Vagina (tissue), 2 donors: Measurements from ENCODE around the gene BCL6. TPM values are rescaled to one million over a fixed set of nuclear protein-coding genes. Genes with fewer than 3 reads are reported as not detected.

Experiments used
- DNase-seq, 2 donors: peaks; one replicate each; pipeline ENCODE4 v3.0.0-alpha.2; 2017; ENCODE audit errors: extremely low spot score in 2 of 2
- H3K27ac ChIP-seq: fragments of 200-600 bp; sonication (generic); one replicate; pipeline ENCODE4 v1.5.1; 2019
- H3K27me3 ChIP-seq: fragments of 200-600 bp; sonication (generic); one replicate; pipeline ENCODE4 v1.5.1; 2019
- H3K36me3 ChIP-seq, 2 donors: fragments of 200-600 bp; sonication (generic); one replicate each; pipeline ENCODE4 v1.5.1; 2017 to 2019
- H3K4me1 ChIP-seq: fragments of 200-600 bp; sonication (generic); one replicate; pipeline ENCODE4 v1.5.1; 2019
- H3K4me3 ChIP-seq, 2 donors: fragments of 200-600 bp; sonication (generic); 1 replicate in 1 of 2; 2 replicates in 1 of 2; pipeline ENCODE4 v1.5.1; 2016 to 2019
- H3K9me3 ChIP-seq: fragments of 200-600 bp; sonication (generic); one replicate; pipeline ENCODE4 v1.5.1; 2019
- CTCF ChIP-seq, 3 experiments: fragments of 450-650 bp in 2 of 3; fragments of 200-600 bp in 1 of 3; sonication (generic) in 1 of 3; IDR thresholded peaks; one replicate each; pipeline ENCODE4 v1.5.1; 2017 to 2019; ENCODE audit warnings: antibody characterized with exemption in 3 of 3, mild to moderate bottlenecking in 2 of 3, moderate library complexity in 2 of 3
- POLR2A ChIP-seq, 2 donors: fragments of 450-650 bp; IDR thresholded peaks; one replicate each; pipeline ENCODE4 v1.6.1; 2017; ENCODE audit warnings: antibody characterized with exemption in 2 of 2, mild to moderate bottlenecking in 2 of 2, moderate library complexity in 2 of 2
- POLR2AphosphoS5 ChIP-seq, 2 donors: sonication (generic); formaldehyde crosslinking; IDR thresholded peaks; one replicate each; pipeline ENCODE4 v1.9.0; 2017; ENCODE audit warnings: antibody characterized with exemption in 2 of 2, mild to moderate bottlenecking in 2 of 2, low read depth in 1 of 2; ENCODE audit not compliant: insufficient read depth in 1 of 2
- intact Hi-C: fragments of 100-400 bp; cut with DNase I; formaldehyde crosslinking; loops from one replicate; pipeline ENCODE4 v1.15.1; 2023
- total RNA-seq: library from RNA; depleted of rRNA; stranded (reverse); fragments of >200 nt; gene quantifications from one replicate; pipeline ENCODE4 v1.2.3, GENCODE V29; 2016

BCL6 gene
- total RNA-seq, 1 donor from 2014 or later, result 133 TPM

- intact Hi-C loops, result no loop called here
- Histone ChIP-seq H3K9me3 (no peaks in the 10 kb centered on the region), H3K27me3 (no peaks in the 10 kb centered on the region), H3K4me1 (peaks cover 8% of the 10 kb centered on the region), H3K36me3 (no peaks in the 10 kb centered on the region), H3K4me3 (no peak overlapping the region), H3K27ac (no peak overlapping the region)
- TF ChIP-seq POLR2A (IDR thresholded peaks at IDR 0.05), result no peak
- no peak for TF ChIP-seq POLR2AphosphoS5 (IDR thresholded peaks at IDR 0.05; ENCODE audit: insufficient read depth in 1 of 2, low read depth in 1 of 2)
- no peak for TF ChIP-seq CTCF (IDR thresholded peaks at IDR 0.05)
- no peak for DNase-seq
Observed at GRCh38 chr3:187700249-187700648, 45.0 kb downstream of the BCL6 start.

- DNase-seq, result no peak
- no peak overlapping the region for H3K27ac ChIP-seq
- no peaks in the 10 kb centered on the region for H3K36me3 ChIP-seq
- no peaks in the 10 kb centered on the region for H3K27me3 ChIP-seq
- H3K9me3 ChIP-seq, result no peaks in the 10 kb centered on the region
- TF ChIP-seq POLR2A (IDR thresholded peaks at IDR 0.05), result no peak
- TF ChIP-seq CTCF (IDR thresholded peaks at IDR 0.05), result no peak
- no peak for TF ChIP-seq POLR2AphosphoS5 (IDR thresholded peaks at IDR 0.05; ENCODE audit: insufficient read depth in 1 of 2, low read depth in 1 of 2)
- no peak overlapping the region for H3K4me3 ChIP-seq
- intact Hi-C loops, result no loop called here
- H3K4me1 ChIP-seq, result peaks cover 8% of the 10 kb centered on the region
Observed at GRCh38 chr3:187698499-187699399, 46.5 kb downstream of the BCL6 start.

- Histone ChIP-seq H3K27ac (no peak overlapping the region), H3K9me3 (no peaks in the 10 kb centered on the region), H3K36me3 (no peaks in the 10 kb centered on the region), H3K4me1 (peaks cover 8% of the 10 kb centered on the region), H3K27me3 (no peaks in the 10 kb centered on the region), H3K4me3 (no peak overlapping the region)
- intact Hi-C loops, result no loop called here
- TF ChIP-seq POLR2AphosphoS5 (IDR thresholded peaks at IDR 0.05; ENCODE audit: insufficient read depth in 1 of 2, low read depth in 1 of 2) (no peak), POLR2A (IDR thresholded peaks at IDR 0.05) (no peak), CTCF (IDR thresholded peaks at IDR 0.05) (no peak)
- no peak for DNase-seq
Observed at GRCh38 chr3:187696021-187696420, 49.2 kb downstream of the BCL6 start.

GRCh38 chr3:187695449-187695848 is 49.8 kb downstream of the BCL6 start:
- Histone ChIP-seq H3K4me3 (no peak overlapping the region), H3K27me3 (no peaks in the 10 kb centered on the region), H3K27ac (no peak overlapping the region), H3K4me1 (peaks cover 8% of the 10 kb centered on the region), H3K9me3 (no peaks in the 10 kb centered on the region), H3K36me3 (no peaks in the 10 kb centered on the region)
- DNase-seq, result no peak
- intact Hi-C loops, result no loop called here
- no peak for TF ChIP-seq CTCF (IDR thresholded peaks at IDR 0.05)

GRCh38 chr3:187694801-187695200 is 50.5 kb downstream of the BCL6 start:
- H3K9me3 ChIP-seq, result no peaks in the 10 kb centered on the region
- H3K4me3 ChIP-seq, result no peak overlapping the region
- intact Hi-C loops, result no loop called here
- no peak for DNase-seq
- H3K27ac ChIP-seq, result no peak overlapping the region
- no peaks in the 10 kb centered on the region for H3K36me3 ChIP-seq
- H3K4me1 ChIP-seq, result peaks cover 8% of the 10 kb centered on the region
- no peak for TF ChIP-seq CTCF (IDR thresholded peaks at IDR 0.05)
- no peak for TF ChIP-seq POLR2AphosphoS5 (IDR thresholded peaks at IDR 0.05; ENCODE audit: insufficient read depth in 1 of 2, low read depth in 1 of 2)
- no peak for TF ChIP-seq POLR2A (IDR thresholded peaks at IDR 0.05)
- no peaks in the 10 kb centered on the region for H3K27me3 ChIP-seq
